ENCODE measurements around the gene PSMD9. TPM values are rescaled to one million over a fixed set of nuclear protein-coding genes. Genes with fewer than 3 reads are reported as not detected.

The PSMD9 gene
- total RNA-seq, 4 donors from 2014 or later, result 21.7 to 57.3 (median 46.2) TPM

GRCh38 chr12:121957861-121958515 lies 69.4 kb downstream of the PSMD9 start:
- H3K27ac ChIP-seq, result no peak overlapping the region
- H3K36me3 ChIP-seq, result no peaks in the 10 kb centered on the region
- no peak for TF ChIP-seq POLR2AphosphoS5 (IDR thresholded peaks at IDR 0.05)
- TF ChIP-seq POLR2A (IDR thresholded peaks at IDR 0.05), result no peak
- TF ChIP-seq EP300 (IDR thresholded peaks at IDR 0.05; ENCODE audit: low read depth), result no peak
- TF ChIP-seq, protein P1, sequence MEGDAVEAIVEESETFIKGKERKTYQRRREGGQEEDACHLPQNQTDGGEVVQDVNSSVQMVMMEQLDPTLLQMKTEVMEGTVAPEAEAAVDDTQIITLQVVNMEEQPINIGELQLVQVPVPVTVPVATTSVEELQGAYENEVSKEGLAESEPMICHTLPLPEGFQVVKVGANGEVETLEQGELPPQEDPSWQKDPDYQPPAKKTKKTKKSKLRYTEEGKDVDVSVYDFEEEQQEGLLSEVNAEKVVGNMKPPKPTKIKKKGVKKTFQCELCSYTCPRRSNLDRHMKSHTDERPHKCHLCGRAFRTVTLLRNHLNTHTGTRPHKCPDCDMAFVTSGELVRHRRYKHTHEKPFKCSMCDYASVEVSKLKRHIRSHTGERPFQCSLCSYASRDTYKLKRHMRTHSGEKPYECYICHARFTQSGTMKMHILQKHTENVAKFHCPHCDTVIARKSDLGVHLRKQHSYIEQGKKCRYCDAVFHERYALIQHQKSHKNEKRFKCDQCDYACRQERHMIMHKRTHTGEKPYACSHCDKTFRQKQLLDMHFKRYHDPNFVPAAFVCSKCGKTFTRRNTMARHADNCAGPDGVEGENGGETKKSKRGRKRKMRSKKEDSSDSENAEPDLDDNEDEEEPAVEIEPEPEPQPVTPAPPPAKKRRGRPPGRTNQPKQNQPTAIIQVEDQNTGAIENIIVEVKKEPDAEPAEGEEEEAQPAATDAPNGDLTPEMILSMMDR (IDR thresholded peaks at IDR 0.05), result no peak
- no peaks in the 10 kb centered on the region for H3K4me1 ChIP-seq
- in situ Hi-C loops (cut with MboI; ENCODE audit: low pct_ligation_motif_present in 1 of 4, low pct_unique_long_range_greater_than_20kb in 1 of 4, low sequenced_read_pairs in 3 of 4), result no loop called here
- H3K9me3 ChIP-seq, result no peaks in the 10 kb centered on the region
- intact Hi-C loops (cut with DNase I; ENCODE audit: low total_unique reads), result no loop called here
- no peak for DNase-seq
- H3K27me3 ChIP-seq, result no peaks in the 10 kb centered on the region
- no peak overlapping the region for H3K4me3 ChIP-seq
- 63 to 79% methylated on average over 1 to 6 of the region's 6 CpGs for WGBS, 2 donors (ENCODE audit: low coverage in 1 of 2)

- TF ChIP-seq, protein P1 (IDR thresholded peaks at IDR 0.05), result no peak
- no peak for TF ChIP-seq EP300 (IDR thresholded peaks at IDR 0.05; ENCODE audit: low read depth)
- TF ChIP-seq POLR2A (IDR thresholded peaks at IDR 0.05), result no peak
- no peak for TF ChIP-seq POLR2AphosphoS5 (IDR thresholded peaks at IDR 0.05)
Measured at GRCh38 chr12:121958541-121959240, 70.1 kb downstream of the PSMD9 start.

GRCh38 chr12:121960541-121960940 lies 72.0 kb downstream of the PSMD9 start:
- in situ Hi-C loops (cut with MboI; ENCODE audit: low pct_ligation_motif_present in 1 of 4, low pct_unique_long_range_greater_than_20kb in 1 of 4, low sequenced_read_pairs in 3 of 4) (no loop called here), intact Hi-C loops (cut with DNase I; ENCODE audit: low total_unique reads) (no loop called here)
- no peaks in the 10 kb centered on the region for H3K9me3 ChIP-seq
- H3K4me1 ChIP-seq, result no peaks in the 10 kb centered on the region
- no peak for TF ChIP-seq EP300 (IDR thresholded peaks at IDR 0.05; ENCODE audit: low read depth)
- TF ChIP-seq, protein P1 (IDR thresholded peaks at IDR 0.05), result no peak
- no peak for TF ChIP-seq POLR2A (IDR thresholded peaks at IDR 0.05)
- no peak for TF ChIP-seq POLR2AphosphoS5 (IDR thresholded peaks at IDR 0.05)
- H3K27me3 ChIP-seq, result no peaks in the 10 kb centered on the region
- H3K4me3 ChIP-seq, result no peak overlapping the region
- no peak for DNase-seq
- no peak overlapping the region for H3K27ac ChIP-seq
- WGBS, 2 donors (ENCODE audit: low coverage in 1 of 2), result 89 to 100% methylated on average over 3 to 7 of the region's 7 CpGs
- H3K36me3 ChIP-seq, result no peaks in the 10 kb centered on the region

More at GRCh38 chr12:121958541-121959240, 70.1 kb downstream of the PSMD9 start:
- in situ Hi-C loops (cut with MboI; ENCODE audit: low pct_ligation_motif_present in 1 of 4, low pct_unique_long_range_greater_than_20kb in 1 of 4, low sequenced_read_pairs in 3 of 4), result no loop called here
- Histone ChIP-seq H3K27me3 (no peaks in the 10 kb centered on the region), H3K9me3 (no peaks in the 10 kb centered on the region), H3K27ac (no peak overlapping the region), H3K36me3 (no peaks in the 10 kb centered on the region), H3K4me3 (no peak overlapping the region), H3K4me1 (no peaks in the 10 kb centered on the region)
- intact Hi-C loops (cut with DNase I; ENCODE audit: low total_unique reads), result no loop called here
- DNase-seq, result no peak
- WGBS, 2 donors (ENCODE audit: low coverage in 1 of 2), result 81% methylated on average over 21 of the region's 21 CpGs; no CpG with 5 or more reads in 1 of the 2 donors

GRCh38 chr12:121961195-121961879 lies 72.7 kb downstream of the PSMD9 start:
- TF ChIP-seq EP300 (IDR thresholded peaks at IDR 0.05; ENCODE audit: low read depth), result no peak
- TF ChIP-seq POLR2AphosphoS5 (IDR thresholded peaks at IDR 0.05), result no peak
- TF ChIP-seq POLR2A (IDR thresholded peaks at IDR 0.05), result no peak
- TF ChIP-seq, protein P1 (IDR thresholded peaks at IDR 0.05), result no peak

More at GRCh38 chr12:121961195-121961879, 72.7 kb downstream of the PSMD9 start:
- no peak for DNase-seq
- in situ Hi-C loops (cut with MboI; ENCODE audit: low pct_ligation_motif_present in 1 of 4, low pct_unique_long_range_greater_than_20kb in 1 of 4, low sequenced_read_pairs in 3 of 4), result no loop called here
- H3K4me3 ChIP-seq, result no peak overlapping the region
- no peak overlapping the region for H3K27ac ChIP-seq
- no peaks in the 10 kb centered on the region for H3K4me1 ChIP-seq
- intact Hi-C loops (cut with DNase I; ENCODE audit: low total_unique reads), result no loop called here
- no peaks in the 10 kb centered on the region for H3K9me3 ChIP-seq
- no peaks in the 10 kb centered on the region for H3K36me3 ChIP-seq
- H3K27me3 ChIP-seq, result no peaks in the 10 kb centered on the region
- WGBS, 2 donors (ENCODE audit: low coverage in 1 of 2), result 73 to 83% methylated on average over 2 to 5 of the region's 5 CpGs

Measured in transverse colon (tissue), 4 donors.